Liver (tissue), 3 donors: Measurements from ENCODE around the gene DLK2.

Source experiments
- EGR1 ChIP-seq, 2 donors: IDR thresholded peaks; 2 replicates each; pipeline ENCODE4 v1.6.1; 2016 to 2018; ENCODE audit warnings: antibody characterized with exemption in 2 of 2, low read depth in 2 of 2
- RAD21 ChIP-seq, 2 donors: IDR thresholded peaks; 2 replicates each; pipeline ENCODE4 v1.6.1; 2016; ENCODE audit warnings: antibody characterized with exemption in 2 of 2, mild to moderate bottlenecking in 2 of 2
- TAF1 ChIP-seq: conservative IDR thresholded peaks from 2 replicates; pipeline ENCODE4 v1.6.1; 2016; ENCODE audit warnings: antibody characterized with exemption, mild to moderate bottlenecking
- TF ChIP-seq, protein P1 (sequence below): fragments of 150-350 bp; IDR thresholded peaks from 2 replicates; pipeline ENCODE4 v1.5.1; 2017; ENCODE audit warnings: improper control_type of control experiment, low read depth, low read length; ENCODE audit not compliant: missing input control
- donor health status: healthy.
- donor health status: healthy.

DNA sequence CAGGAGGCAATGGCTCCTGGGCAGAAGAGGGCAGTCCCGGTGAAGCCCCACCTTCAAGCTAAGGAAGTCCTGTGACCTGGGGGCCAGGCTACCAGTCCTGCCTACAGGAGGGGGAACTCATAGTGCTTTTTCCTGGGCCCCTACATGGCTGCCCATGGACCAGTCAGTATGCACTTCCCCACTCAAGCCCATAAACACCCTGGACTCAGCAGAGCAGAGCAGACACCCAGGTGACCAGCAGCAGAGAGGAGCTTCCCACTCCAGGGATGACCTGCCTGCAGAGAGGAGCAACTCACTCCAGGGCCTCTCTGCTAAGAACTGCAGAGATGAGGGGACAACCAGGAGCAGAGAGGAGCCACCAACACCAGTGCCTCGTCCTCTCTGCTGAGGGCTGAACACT lies 42.3 kb downstream of the DLK2 start:
- TF ChIP-seq TAF1 (no peak), EGR1 (IDR thresholded peaks at IDR 0.05; ENCODE audit: low read depth in 2 of 2) (no peak), RAD21 (IDR thresholded peaks at IDR 0.05) (no peak)
- TF ChIP-seq, protein P1, sequence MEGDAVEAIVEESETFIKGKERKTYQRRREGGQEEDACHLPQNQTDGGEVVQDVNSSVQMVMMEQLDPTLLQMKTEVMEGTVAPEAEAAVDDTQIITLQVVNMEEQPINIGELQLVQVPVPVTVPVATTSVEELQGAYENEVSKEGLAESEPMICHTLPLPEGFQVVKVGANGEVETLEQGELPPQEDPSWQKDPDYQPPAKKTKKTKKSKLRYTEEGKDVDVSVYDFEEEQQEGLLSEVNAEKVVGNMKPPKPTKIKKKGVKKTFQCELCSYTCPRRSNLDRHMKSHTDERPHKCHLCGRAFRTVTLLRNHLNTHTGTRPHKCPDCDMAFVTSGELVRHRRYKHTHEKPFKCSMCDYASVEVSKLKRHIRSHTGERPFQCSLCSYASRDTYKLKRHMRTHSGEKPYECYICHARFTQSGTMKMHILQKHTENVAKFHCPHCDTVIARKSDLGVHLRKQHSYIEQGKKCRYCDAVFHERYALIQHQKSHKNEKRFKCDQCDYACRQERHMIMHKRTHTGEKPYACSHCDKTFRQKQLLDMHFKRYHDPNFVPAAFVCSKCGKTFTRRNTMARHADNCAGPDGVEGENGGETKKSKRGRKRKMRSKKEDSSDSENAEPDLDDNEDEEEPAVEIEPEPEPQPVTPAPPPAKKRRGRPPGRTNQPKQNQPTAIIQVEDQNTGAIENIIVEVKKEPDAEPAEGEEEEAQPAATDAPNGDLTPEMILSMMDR, result no peak
